ENCODE data around the gene CCDC158.

GRCh38 chr4:76272582-76272981 lies 148.4 kb downstream of the CCDC158 start:
- TF ChIP-seq POLR2A (IDR thresholded peaks at IDR 0.05) = no peak
- TF ChIP-seq POLR2AphosphoS5 (IDR thresholded peaks at IDR 0.05) = no peak
- TF ChIP-seq, protein P1, sequence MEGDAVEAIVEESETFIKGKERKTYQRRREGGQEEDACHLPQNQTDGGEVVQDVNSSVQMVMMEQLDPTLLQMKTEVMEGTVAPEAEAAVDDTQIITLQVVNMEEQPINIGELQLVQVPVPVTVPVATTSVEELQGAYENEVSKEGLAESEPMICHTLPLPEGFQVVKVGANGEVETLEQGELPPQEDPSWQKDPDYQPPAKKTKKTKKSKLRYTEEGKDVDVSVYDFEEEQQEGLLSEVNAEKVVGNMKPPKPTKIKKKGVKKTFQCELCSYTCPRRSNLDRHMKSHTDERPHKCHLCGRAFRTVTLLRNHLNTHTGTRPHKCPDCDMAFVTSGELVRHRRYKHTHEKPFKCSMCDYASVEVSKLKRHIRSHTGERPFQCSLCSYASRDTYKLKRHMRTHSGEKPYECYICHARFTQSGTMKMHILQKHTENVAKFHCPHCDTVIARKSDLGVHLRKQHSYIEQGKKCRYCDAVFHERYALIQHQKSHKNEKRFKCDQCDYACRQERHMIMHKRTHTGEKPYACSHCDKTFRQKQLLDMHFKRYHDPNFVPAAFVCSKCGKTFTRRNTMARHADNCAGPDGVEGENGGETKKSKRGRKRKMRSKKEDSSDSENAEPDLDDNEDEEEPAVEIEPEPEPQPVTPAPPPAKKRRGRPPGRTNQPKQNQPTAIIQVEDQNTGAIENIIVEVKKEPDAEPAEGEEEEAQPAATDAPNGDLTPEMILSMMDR (IDR thresholded peaks at IDR 0.05) = no peak
- no peak for TF ChIP-seq EP300 (IDR thresholded peaks at IDR 0.05; ENCODE audit: low read depth)
